ENCODE measurements around the gene MAGI2. TPM values are rescaled to one million over a fixed set of nuclear protein-coding genes. Genes with fewer than 3 reads are reported as not detected.

Gene MAGI2
- total and polyA plus RNA-seq, 2 experiments from 2014 or later, result 10.4 to 26.4 TPM

- TF ChIP-seq, protein P1, sequence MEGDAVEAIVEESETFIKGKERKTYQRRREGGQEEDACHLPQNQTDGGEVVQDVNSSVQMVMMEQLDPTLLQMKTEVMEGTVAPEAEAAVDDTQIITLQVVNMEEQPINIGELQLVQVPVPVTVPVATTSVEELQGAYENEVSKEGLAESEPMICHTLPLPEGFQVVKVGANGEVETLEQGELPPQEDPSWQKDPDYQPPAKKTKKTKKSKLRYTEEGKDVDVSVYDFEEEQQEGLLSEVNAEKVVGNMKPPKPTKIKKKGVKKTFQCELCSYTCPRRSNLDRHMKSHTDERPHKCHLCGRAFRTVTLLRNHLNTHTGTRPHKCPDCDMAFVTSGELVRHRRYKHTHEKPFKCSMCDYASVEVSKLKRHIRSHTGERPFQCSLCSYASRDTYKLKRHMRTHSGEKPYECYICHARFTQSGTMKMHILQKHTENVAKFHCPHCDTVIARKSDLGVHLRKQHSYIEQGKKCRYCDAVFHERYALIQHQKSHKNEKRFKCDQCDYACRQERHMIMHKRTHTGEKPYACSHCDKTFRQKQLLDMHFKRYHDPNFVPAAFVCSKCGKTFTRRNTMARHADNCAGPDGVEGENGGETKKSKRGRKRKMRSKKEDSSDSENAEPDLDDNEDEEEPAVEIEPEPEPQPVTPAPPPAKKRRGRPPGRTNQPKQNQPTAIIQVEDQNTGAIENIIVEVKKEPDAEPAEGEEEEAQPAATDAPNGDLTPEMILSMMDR (conservative IDR thresholded peaks at IDR 0.05; ENCODE audit: low read depth in 2 of 2), result no peak
- no peak for TF ChIP-seq EZH2phosphoT487 (IDR thresholded peaks at IDR 0.05; ENCODE audit: unreplicated experiment)
Observed at GRCh38 chr7:78124216-78124615, 1329.3 kb downstream of the MAGI2 start (continued).

DNA sequence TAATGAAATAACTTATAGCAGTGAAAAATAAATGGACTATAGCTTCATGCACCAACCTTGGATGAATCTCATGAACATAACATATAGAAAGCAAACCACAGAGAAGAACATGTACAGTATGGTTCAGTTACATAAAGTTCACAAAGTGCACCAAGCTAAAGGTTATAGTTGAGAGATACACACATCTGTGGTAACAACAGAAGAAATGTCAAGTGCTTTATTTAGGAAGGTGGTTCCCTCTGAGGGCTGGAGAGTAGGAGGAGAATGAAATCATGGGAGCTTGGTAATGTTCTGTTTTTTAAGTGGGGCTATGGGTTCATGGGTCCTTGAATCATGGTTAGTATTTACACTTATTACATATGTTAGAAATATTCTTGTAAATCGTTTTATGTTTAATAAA lies 1331.6 kb downstream of the MAGI2 start:
- DNase-seq (ENCODE audit: low spot score) (no peak), ATAC-seq (no peak)
- H3K27ac ChIP-seq (ENCODE audit: low read depth), result no peak overlapping the region
- TF ChIP-seq EZH2 (IDR thresholded peaks at IDR 0.05; ENCODE audit: low read depth, unreplicated experiment) (no peak), ZNF114 (CRISPR knock-in tag; IDR thresholded peaks at IDR 0.05) (no peak), ZNF462 (CRISPR knock-in tag; IDR thresholded peaks at IDR 0.05) (no peak), STAT1 (IDR thresholded peaks at IDR 0.05; ENCODE audit: unreplicated experiment) (no peak), CREB1 (CRISPR knock-in tag; IDR thresholded peaks at IDR 0.05; ENCODE audit: low read depth) (no peak), POLR2AphosphoS5 (IDR thresholded peaks at IDR 0.05; ENCODE audit: low read depth) (no peak), ETS1 (IDR thresholded peaks at IDR 0.05) (no peak), ZNF331 (CRISPR knock-in tag; IDR thresholded peaks at IDR 0.05; ENCODE audit: low read depth) (no peak)
- TF ChIP-seq, protein P2, sequence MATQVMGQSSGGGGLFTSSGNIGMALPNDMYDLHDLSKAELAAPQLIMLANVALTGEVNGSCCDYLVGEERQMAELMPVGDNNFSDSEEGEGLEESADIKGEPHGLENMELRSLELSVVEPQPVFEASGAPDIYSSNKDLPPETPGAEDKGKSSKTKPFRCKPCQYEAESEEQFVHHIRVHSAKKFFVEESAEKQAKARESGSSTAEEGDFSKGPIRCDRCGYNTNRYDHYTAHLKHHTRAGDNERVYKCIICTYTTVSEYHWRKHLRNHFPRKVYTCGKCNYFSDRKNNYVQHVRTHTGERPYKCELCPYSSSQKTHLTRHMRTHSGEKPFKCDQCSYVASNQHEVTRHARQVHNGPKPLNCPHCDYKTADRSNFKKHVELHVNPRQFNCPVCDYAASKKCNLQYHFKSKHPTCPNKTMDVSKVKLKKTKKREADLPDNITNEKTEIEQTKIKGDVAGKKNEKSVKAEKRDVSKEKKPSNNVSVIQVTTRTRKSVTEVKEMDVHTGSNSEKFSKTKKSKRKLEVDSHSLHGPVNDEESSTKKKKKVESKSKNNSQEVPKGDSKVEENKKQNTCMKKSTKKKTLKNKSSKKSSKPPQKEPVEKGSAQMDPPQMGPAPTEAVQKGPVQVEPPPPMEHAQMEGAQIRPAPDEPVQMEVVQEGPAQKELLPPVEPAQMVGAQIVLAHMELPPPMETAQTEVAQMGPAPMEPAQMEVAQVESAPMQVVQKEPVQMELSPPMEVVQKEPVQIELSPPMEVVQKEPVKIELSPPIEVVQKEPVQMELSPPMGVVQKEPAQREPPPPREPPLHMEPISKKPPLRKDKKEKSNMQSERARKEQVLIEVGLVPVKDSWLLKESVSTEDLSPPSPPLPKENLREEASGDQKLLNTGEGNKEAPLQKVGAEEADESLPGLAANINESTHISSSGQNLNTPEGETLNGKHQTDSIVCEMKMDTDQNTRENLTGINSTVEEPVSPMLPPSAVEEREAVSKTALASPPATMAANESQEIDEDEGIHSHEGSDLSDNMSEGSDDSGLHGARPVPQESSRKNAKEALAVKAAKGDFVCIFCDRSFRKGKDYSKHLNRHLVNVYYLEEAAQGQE (IDR thresholded peaks at IDR 0.05; ENCODE audit: unreplicated experiment), result no peak

More for the DNA sequence above, 1331.6 kb downstream of the MAGI2 start:
- Histone ChIP-seq H3K9me2 (ENCODE audit: insufficient read depth) (no peaks in the 10 kb centered on the region), H4K20me1 (replicated peaks; ENCODE audit: insufficient read depth) (no peaks in the 10 kb centered on the region), H3K27me3 (ENCODE audit: insufficient read depth) (no peaks in the 10 kb centered on the region), H2AFZ (no peak overlapping the region), H3K4me3 (no peak overlapping the region), H3K36me3 (ENCODE audit: insufficient read depth) (no peaks in the 10 kb centered on the region), H3K4me1 (ENCODE audit: insufficient read depth) (peaks cover 17% of the 10 kb centered on the region), H3F3A (replicated peaks; ENCODE audit: low read depth) (no peaks in the 10 kb centered on the region), H3K79me2 (replicated peaks; ENCODE audit: insufficient read depth) (no peaks in the 10 kb centered on the region), H3K4me2 (no peak overlapping the region)
- peaks cover 15% of the 10 kb centered on the region for H3K4me1 Mint-ChIP-seq
- 0 out of 3 replicates have a peak, but pooled peaks cover 3% of the 10 kb centered on the region for H3K36me3 Mint-ChIP-seq (ENCODE audit: low read depth)
- H3K27ac Mint-ChIP-seq, result no peak overlapping the region
- peaks cover 1% of the 10 kb centered on the region for H3K27me3 Mint-ChIP-seq (ENCODE audit: insufficient read depth, low read depth, poor library complexity)
- H3K9me3 Mint-ChIP-seq, result no peaks in the 10 kb centered on the region
- no peak overlapping the region for H3K4me3 Mint-ChIP-seq
